GM10847 (cell line): ENCODE measurements around the gene MVK.

Experiments used
- POLR2A ChIP-seq: IDR thresholded peaks from 2 replicates; pipeline ENCODE4 v1.6.1; 2011; ENCODE audit not compliant: insufficient read length; ENCODE audit errors: extremely low read depth

The MVK gene

DNA sequence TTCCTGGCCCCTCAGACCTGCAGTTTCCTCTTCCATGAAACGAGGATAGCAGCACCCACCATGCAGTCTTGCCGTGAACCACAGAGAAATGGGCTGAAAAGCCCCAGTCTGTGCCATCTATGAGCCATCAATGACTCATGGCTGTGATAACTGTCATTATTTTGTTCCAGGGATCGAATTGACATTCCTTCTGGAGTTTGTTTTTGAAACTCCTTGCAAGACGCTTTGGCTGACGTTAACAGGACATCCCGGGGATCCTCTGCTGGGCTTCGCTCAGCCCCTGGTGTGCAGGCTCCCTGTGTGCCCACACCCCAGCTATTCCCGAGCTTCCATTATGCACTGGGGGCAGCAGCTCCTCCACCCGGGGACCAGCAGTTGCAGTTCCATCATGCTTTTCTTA, 34.1 kb upstream of the MVK start:
- TF ChIP-seq POLR2A = no peak

- TF ChIP-seq POLR2A = no peak
Measured at GRCh38 chr12:109540526-109541412, 32.8 kb upstream of the MVK start.

DNA sequence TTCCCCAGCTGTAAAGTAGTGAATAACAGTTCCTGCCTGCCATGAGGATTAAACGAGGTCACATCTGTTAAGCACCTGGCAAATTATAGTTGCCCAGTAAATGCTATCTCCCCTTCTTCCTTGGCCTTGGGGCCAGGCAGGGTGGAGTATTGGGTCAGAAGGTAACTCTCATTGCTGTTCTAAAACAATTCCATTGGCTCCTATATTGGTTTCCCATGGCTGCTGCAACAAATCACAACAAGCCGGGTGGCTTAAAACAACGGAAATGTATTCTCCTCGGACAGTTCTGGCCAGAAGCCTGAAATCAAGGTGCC, 32.2 kb upstream of the MVK start:
- no peak for TF ChIP-seq POLR2A

GRCh38 chr12:109542014-109542413, 31.6 kb upstream of the MVK start:
- TF ChIP-seq POLR2A = no peak

- no peak for TF ChIP-seq POLR2A
Measured at GRCh38 chr12:109542876-109543275, 30.7 kb upstream of the MVK start.

GRCh38 chr12:109544955-109545531, 28.6 kb upstream of the MVK start:
- no peak for TF ChIP-seq POLR2A

DNA sequence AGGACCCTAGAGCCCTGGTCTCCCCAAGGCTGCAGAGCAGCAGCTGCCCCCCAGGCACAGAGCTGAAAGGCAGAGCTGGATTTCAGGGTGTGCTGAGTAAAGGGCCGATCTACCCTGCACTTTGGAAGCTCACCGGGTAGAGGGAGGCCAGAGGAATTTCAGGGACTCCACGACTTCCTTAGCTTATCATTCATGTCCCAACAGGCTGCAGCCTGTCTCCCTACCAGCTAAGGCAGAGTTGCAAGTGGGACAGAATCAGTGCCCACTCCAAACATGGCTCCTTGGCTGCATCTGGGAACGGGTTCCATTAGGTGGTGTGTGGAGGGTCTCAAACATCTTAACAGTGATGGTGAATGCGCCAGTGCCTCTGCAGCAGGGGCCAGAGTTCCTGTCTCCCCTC, 27.8 kb upstream of the MVK start:
- no peak for TF ChIP-seq POLR2A

- TF ChIP-seq POLR2A = no peak
Measured at GRCh38 chr12:109547286-109547685, 26.3 kb upstream of the MVK start.

GRCh38 chr12:109548258-109548657, 25.3 kb upstream of the MVK start:
- no peak for TF ChIP-seq POLR2A

DNA sequence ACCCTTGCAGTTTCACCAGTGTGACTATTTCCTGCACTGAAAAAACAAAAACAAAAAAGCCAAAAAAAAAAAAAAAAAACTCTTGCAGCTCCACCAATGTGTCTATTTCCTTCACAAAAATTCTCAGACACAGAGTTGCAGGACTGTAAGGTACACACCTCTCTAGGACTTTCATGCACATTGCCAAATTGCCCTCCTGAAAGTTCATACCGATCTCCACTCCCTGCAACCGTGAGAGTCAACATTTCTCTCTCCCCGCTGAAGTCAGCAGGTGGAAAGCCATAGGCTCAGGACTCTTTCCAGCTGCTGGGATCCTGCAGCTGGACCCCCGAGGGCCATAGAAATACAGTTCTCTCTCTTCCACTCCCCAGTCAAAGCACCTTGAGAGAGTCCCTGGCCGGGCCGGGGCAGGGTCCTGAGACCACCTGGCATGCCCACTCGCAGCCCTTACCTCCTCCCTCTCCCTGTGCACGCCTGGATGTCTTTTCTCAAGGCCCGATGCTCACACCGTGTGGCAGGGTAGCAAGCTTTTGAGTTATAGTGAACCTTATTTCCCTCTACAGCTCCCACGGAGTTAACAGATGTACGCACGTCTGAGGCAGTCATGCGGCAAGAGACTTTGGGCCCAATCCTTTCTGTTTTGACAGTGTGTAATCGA, 23.9 kb upstream of the MVK start:
- no peak for TF ChIP-seq POLR2A

- no peak for TF ChIP-seq POLR2A
Measured at GRCh38 chr12:109550281-109550680, 23.3 kb upstream of the MVK start.

DNA sequence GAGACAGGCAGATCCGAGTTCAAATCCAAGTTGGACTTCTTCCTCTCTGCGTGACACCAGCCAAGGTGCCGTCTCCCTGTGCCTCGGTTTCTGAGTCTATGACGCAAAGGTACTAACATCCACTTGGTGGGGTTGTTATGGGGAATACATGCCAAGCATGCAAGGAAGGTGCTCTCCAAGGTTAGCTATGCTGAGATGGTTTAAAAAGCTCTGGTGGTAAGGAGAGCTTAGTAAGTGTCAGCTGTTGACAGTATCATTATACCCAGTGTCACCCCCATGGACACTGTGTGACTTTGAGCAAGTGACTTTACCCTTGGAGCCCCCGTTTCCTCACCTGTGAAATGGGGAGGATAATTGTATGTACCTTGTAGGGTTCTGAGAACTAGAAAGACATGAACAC, 22.5 kb upstream of the MVK start:
- TF ChIP-seq POLR2A = no peak

DNA sequence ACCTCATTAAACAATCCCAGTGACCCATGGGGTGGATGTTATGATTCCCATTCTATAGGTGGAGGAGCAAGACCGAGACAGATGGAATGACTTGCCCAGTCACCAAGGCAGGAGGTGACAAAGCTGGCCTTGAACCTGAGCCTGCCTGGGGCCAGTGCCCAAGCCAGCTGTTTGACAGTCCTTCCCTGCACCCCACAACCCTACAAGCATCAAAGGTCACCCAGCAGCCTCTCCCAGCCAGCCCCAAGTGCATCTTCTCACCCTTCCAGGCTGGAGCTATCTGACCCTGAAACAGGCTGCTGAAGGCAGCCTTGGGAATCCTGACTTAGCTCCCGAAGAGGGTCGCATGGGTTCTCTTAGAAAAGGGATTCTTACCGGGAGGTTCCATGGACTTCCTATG, 20.6 kb upstream of the MVK start:
- no peak for TF ChIP-seq POLR2A

GRCh38 chr12:109553483-109553882, 20.1 kb upstream of the MVK start:
- no peak for TF ChIP-seq POLR2A

GRCh38 chr12:109553906-109554500, 19.6 kb upstream of the MVK start:
- TF ChIP-seq POLR2A = no peak

- TF ChIP-seq POLR2A = no peak
Measured at GRCh38 chr12:109554761-109555160, 18.8 kb upstream of the MVK start.

- TF ChIP-seq POLR2A = no peak
Measured at GRCh38 chr12:109555431-109556315, 17.9 kb upstream of the MVK start.
